MM.1S (cell line): ENCODE results near the gene CRADD.

Experiments used
- CTCF ChIP-seq: fragments of 300-600 bp; sonication (generic); IDR thresholded peaks from 2 replicates; pipeline ENCODE4 v1.5.1; 2016; ENCODE audit warnings: antibody characterized with exemption, low read length, mixed read lengths
- EZH2 ChIP-seq: fragments of 300-600 bp; sonication (generic); optimal IDR thresholded peaks from 2 replicates; pipeline ENCODE3; 2017; ENCODE audit warnings: low read depth, mild to moderate bottlenecking, antibody characterized with exemption, low read length, mixed read lengths
- EZH2phosphoT487 ChIP-seq: fragments of 300-600 bp; sonication (generic); IDR thresholded peaks from 2 replicates; pipeline ENCODE4 v1.6.1; 2018; ENCODE audit warnings: antibody characterized with exemption, low read length

- TF ChIP-seq CTCF (no peak), EZH2 (no peak), EZH2phosphoT487 (no peak)
Measured at GRCh38 chr12:93786656-93787397, 109.7 kb downstream of the CRADD start.
